GM18909 (cell line): Measurements from ENCODE around the gene L3MBTL1.
"Not testable (repeated sequence)": the region's sequence is repeated elsewhere in the genome, so short reads cannot be mapped to it uniquely, and the experiment has no call there.

Experiments used
- ATAC-seq: cut with Tn5 transposase; IDR thresholded peaks from one replicate; pipeline ENCODE4 v1.9.1; 2021; ENCODE audit warnings: mild to moderate bottlenecking; ENCODE audit not compliant: unreplicated experiment, poor library complexity

Gene L3MBTL1

DNA sequence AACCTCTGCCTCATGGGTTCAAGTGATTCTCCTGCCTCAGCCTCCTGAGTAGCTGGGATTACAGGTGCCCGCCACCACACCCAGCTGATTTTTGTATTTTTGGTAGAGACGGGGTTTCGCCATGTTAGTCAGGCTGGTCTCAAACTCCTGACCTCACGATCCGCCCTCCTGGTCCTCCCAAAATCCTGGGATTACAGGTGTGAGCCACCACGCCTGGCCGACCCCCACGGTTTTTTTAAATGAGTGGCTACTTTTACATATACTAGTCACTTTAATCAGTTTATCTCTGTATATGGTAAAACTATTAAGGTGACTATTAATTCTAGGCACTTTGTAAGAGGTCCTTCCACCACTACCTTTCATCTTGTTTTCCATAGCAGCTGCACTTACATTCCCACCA is 5.5 kb upstream of the L3MBTL1 start:
- not testable (repeated sequence) for ATAC-seq

DNA sequence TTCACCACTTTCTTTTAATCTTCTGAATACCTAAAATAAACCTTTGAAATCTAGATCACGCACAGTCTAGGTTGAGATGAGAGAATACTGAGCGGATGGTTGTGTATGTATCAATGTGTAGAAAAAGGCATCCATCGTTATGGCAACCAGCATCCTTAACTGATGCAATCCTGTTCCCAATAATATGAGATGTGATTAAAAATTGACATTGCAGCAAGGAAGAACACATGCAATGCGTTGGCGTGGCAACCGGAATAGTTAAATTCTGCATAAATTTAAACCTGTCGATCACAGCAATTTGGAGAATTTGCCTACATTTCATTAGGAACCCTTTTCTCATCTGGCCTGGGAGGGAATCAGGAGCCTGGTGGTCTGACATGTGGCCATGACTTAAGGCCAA is 1.3 kb upstream of the L3MBTL1 start:
- no peak for ATAC-seq

GRCh38 chr20:43508106-43508505 is 609 bp downstream of the L3MBTL1 start:
- no peak for ATAC-seq

DNA sequence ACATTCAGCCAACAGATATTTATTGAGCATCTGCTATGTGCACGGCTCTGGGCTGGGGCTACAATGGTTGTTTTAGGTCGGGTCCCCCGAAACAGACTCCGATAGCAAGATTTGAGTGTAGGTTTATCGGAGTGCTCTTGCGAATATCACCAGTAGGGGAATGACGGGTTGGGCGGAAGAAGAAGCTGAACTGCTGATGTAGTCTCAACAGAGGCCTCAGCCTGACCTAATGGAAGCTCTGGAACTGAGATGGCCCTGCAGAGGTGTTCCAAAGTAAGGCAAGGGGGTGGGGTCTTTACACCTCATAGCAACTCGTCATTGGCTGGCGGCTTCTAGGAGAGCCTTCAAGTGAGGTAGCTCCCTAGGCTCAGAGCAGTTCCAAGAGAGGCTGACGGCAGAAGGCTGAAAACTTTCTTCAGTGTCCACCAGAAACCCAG is 1.1 kb downstream of the L3MBTL1 start:
- no peak for ATAC-seq

DNA sequence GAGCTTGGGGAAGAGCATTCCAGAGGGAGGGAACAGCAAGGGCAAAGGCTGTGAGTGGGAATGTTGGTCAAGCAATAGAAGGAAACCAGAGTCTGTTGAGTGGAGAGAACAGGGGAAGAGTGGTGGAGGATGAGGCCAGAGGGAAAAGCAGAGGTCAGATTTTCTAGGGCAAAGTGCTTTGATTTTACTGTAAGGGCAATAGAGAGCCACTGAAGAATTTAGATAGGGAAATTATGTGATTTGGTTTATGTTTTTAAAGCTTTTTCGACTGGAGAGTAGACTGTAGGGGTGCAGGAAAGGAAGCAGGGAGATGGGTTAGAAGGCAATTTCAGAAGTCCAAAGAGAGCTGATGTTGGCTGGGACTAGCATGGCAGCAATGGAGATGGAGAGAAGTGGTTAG is 4.4 kb downstream of the L3MBTL1 start:
- no peak for ATAC-seq

GRCh38 chr20:43513372-43513930 is 6.0 kb downstream of the L3MBTL1 start:
- ATAC-seq = no peak

- peak; percentile 87 for ATAC-seq
Observed at GRCh38 chr20:43513931-43514647, 6.6 kb downstream of the L3MBTL1 start.

DNA sequence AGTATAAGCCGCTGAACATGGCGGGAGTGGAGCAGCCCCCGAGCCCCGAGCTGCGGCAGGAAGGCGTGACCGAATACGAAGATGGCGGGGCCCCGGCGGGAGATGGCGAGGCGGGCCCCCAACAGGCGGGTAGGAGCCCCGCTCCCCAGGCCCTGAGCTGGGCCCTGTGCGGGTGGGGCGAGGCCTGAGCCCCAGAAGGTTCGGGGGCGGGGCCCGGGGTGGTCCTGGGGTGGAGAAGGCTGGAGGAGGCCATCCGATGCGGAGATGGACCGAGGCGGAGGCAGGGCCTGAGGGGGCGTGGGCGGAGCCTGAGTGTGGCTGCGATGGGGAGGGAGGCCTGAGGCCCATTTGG is 7.1 kb downstream of the L3MBTL1 start:
- ATAC-seq = peak; percentile 23

GRCh38 chr20:43515628-43516027 is 8.1 kb downstream of the L3MBTL1 start:
- ATAC-seq = no peak

DNA sequence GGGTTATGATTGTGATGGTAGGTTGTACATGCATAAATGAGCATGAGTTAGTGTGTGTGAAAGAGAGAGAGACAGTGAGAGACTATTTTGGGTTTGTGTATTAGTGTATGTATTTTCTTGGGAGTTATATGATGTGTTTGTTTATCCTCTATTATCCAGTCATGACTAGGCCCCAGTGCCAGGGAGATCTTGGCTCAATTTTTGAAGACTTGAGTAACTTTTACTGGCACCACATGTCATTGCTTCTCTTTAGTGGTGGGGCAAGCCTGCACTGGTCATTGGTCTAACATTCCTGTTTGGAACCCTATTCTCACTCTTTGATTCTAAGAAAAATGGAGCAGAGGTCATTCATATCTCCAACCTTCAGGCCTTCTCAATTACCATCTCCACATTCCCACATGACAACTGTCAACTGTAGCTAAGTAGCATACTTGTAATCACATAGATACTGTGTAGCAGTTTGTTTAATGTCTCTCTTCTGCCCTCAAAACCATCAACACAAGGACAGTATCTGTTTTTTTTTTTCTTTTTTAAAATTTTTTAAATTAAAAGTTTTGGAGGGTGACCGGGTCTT is 8.8 kb downstream of the L3MBTL1 start:
- no peak for ATAC-seq

DNA sequence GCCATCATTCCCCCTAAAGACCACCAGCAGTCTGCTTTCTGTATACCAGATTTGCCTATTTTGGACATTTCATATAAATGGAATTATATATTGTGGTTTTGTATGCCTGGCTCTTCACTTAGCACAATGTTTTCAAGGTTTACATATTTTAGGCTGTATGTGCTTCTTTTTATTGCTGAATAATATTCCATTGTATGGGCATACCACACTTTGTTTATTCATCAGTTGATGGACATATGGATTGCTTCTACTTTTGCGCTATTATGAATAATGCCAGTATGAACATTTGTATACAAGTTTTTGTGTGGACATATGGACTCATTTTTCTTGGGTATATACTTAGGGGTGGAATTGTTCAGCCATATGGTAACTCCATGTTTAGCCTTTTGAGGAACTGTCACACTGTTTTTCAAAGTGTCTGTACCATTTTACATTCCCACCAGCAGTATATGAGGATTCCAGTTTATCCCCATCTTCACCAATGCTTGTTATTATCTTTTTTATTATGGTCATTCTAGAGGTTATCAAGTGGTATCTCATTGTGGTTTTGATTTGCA is 12.7 kb downstream of the L3MBTL1 start:
- ATAC-seq = no peak

DNA sequence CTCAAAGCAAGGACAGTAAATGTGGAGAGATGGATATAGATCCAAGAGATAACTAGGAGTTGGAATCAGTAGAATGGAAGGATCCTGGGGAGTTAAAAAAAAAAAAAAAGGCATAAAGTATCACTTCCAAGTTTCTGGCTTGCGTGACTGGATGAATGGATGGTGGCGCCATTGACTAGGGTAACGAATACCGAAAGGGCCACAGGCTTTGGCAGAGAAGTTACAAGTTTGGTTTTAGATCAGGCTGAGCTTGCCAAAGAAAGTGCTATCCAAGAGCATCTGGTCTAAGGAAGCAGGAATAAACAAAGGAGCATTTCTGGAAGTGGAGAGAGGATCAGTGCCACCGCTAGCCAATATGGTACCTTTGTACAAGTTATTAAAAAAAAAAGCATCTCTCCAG is 17.5 kb downstream of the L3MBTL1 start:
- ATAC-seq = no peak

DNA sequence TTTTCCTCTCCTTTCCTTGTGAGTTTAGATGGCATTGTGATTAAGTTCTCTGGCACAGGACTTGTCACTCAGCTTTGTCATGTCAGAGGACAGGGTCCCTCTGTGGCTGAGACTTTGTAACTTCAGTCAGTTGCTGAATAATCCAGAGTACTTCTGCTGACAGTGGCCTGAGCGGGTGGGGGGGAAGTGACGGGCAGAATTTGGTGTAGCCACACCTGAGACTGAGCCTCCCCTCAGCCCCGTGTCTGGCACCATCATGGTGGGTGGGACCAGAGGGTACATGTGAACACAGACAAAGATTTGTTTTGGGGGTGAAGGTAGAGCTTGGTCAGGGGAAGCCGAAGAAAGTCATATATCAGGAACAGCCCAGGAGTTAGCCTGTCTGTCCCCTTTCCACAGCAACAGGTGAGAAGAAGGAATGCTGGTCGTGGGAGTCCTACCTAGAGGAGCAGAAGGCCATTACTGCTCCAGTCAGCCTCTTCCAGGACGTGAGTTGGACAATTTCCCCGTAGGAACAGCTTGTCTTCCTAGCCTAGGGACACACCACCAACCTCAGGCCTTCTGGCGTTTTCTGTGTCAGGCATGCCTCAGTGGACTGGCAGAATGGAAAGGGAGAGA is 20.9 kb downstream of the L3MBTL1 start:
- no peak for ATAC-seq

GRCh38 chr20:43529051-43529450 is 21.6 kb downstream of the L3MBTL1 start:
- no peak for ATAC-seq

- ATAC-seq = no peak
Observed at GRCh38 chr20:43529457-43530153, 22.1 kb downstream of the L3MBTL1 start.

GRCh38 chr20:43530321-43531090 is 23.0 kb downstream of the L3MBTL1 start:
- ATAC-seq = no peak

GRCh38 chr20:43531091-43531443 is 23.6 kb downstream of the L3MBTL1 start:
- ATAC-seq = no peak

- ATAC-seq = no peak
Observed at GRCh38 chr20:43532416-43533055, 25.0 kb downstream of the L3MBTL1 start.

DNA sequence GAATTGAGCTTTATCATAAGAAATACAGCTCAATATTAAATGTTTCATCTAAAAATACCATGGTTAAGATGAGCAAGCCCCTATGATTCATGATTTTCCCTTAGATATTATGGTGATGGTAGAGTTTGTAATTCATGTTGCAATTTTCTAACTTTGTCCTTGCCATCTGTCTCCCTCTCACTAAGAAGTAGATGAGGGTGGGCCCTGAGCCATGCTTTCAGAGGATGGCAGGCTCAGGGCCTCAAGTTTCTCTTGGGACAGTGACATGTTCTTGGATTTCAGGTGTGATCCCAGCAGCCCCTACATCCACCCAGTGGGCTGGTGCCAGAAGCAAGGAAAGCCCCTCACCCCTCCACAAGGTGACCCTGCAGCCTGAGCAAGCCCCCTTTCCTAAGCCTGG is 25.6 kb downstream of the L3MBTL1 start:
- ATAC-seq = no peak

DNA sequence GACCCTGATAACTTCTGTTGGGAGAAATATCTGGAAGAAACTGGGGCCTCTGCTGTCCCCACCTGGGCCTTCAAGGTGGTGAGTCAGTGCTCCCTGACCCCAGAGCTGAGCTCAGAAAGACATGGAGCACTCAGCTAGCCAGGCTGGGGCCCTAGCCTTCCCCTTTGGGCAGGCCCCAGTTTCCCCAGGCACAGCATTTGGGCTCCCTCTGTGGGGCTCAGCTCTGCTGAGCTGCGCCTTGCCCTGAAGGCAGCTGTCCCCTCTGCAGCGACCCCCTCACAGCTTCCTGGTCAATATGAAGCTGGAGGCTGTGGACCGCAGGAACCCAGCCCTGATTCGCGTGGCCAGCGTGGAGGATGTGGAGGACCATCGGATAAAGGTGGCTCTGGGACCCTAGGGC is 26.5 kb downstream of the L3MBTL1 start:
- ATAC-seq = no peak
